Stomach (tissue), 9 donors: ENCODE data around the gene VSNL1. TPM values are rescaled to one million over a fixed set of nuclear protein-coding genes. Genes with fewer than 3 reads are reported as not detected.

Experiments
- DNase-seq, 2 donors: peaks; one replicate each; pipeline versions ENCODE4 v3.0.0 to v3.0.0-alpha.2; 2013 to 2019
- H3K27ac ChIP-seq, 5 donors: fragments of 200-600 bp in 4 of 5; sonication (generic) in 4 of 5; one replicate each; pipeline ENCODE4 v1.5.1; 2013 to 2019; ENCODE audit warnings: mild to moderate bottlenecking in 1 of 5, moderate library complexity in 1 of 5
- H3K27me3 ChIP-seq, 3 donors: fragments of 200-600 bp; sonication (generic); one replicate each; pipeline ENCODE4 v1.5.1; 2017 to 2019; ENCODE audit warnings: mixed run types in 1 of 3
- H3K36me3 ChIP-seq, 4 donors: fragments of 200-600 bp; sonication (generic); 1 replicate in 3 of 4; 2 replicates in 1 of 4; pipeline ENCODE4 v1.5.1; 2016 to 2019
- H3K4me1 ChIP-seq, 4 donors: fragments of 200-600 bp; sonication (generic); one replicate each; pipeline ENCODE4 v1.5.1; 2016 to 2019
- H3K4me3 ChIP-seq, 4 donors: fragments of 200-600 bp; sonication (generic) in 3 of 4; one replicate each; pipeline ENCODE4 v1.5.1; 2016 to 2019; ENCODE audit warnings: mild to moderate bottlenecking in 1 of 4
- H3K9me3 ChIP-seq, 4 donors: fragments of 200-600 bp; sonication (generic); one replicate each; pipeline ENCODE4 v1.5.1; 2016 to 2019
- EP300 ChIP-seq: sonication (generic); formaldehyde crosslinking; IDR thresholded peaks from one replicate; pipeline ENCODE4 v1.6.1; 2017; ENCODE audit warnings: antibody characterized with exemption
- POLR2A ChIP-seq, 4 donors: fragments of 450-650 bp; IDR thresholded peaks; one replicate each; pipeline ENCODE4 v1.6.1; 2016; ENCODE audit warnings: antibody characterized with exemption in 4 of 4, control low read depth in 2 of 4, mild to moderate bottlenecking in 1 of 4, moderate library complexity in 1 of 4
- POLR2AphosphoS5 ChIP-seq, 3 donors: sonication (generic); formaldehyde crosslinking; IDR thresholded peaks; one replicate each; pipeline ENCODE4 v1.6.1; 2016; ENCODE audit warnings: antibody characterized with exemption in 3 of 3
- WGBS, 5 donors: extraction: QIAGEN DNeasy Blood & Tissue Kit in 3 of 5; methylation state at CpG; one replicate each; pipeline versions ENCODE4 v1.1.5 to v1.1.7; 2013 to 2018; 5-methylcytosine and 5-hydroxymethylcytosine counted together
- intact Hi-C: fragments of 100-400 bp; cut with DNase I; formaldehyde crosslinking; loops from one replicate; pipeline ENCODE4 v1.15.1; 2023; ENCODE audit warnings: low total_unique reads
- polyA plus RNA-seq, 3 donors: library from polyadenylated mRNA; stranded (reverse); fragments of 200-250 nt; gene quantifications; one replicate each; pipeline ENCODE4 v1.2.3, GENCODE V29; 2013
- total RNA-seq, 5 donors: library from RNA; depleted of rRNA; stranded (reverse); fragments of >200 nt; gene quantifications; one replicate each; pipeline versions ENCODE4 v1.1.0 to v1.2.3, GENCODE V29; 2014 to 2016
- TF ChIP-seq, protein P1 (sequence below), 7 experiments: fragments of 450-650 bp in 4 of 7; fragments of 200-600 bp in 3 of 7; sonication (generic) in 3 of 7; IDR thresholded peaks; one replicate each; pipeline ENCODE4 v1.5.1; 2016 to 2019; ENCODE audit warnings: antibody characterized with exemption in 7 of 7, control low read depth in 2 of 7, mild to moderate bottlenecking in 1 of 7
- donor health status: healthy with polysubstance abuse.
- donor health status: Bipolar disorder and iron deficiency.
- donor health status: healthy.

The VSNL1 gene
- total and polyA plus RNA-seq, 8 donors = 0.44 to 21.9 (median 11.0) TPM; not detected in 4

DNA sequence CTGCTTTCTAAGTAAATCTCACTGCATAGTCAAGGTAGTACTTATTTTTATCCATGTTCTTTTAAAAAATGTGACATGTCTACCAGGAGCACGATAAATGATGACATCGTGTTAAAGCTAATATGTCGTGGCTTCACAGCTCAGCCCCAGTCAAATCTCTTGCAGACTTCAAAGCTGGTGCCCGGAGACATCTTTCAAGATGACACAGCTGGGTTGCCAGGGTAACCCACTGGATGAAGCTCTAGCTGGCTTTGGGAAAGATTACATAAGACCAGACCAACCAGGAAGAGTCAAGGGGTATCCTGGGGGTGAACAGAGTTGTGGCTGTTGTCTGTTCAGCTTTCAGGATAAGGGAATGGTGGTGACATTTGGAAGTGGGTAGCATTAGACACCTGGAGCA lies 67.8 kb downstream of the VSNL1 start:
- WGBS, 5 donors = 65 to 75% (median 69%) methylated on average over 4 of the region's 4 CpGs
- no peak for DNase-seq
- Histone ChIP-seq H3K4me3 (no peak overlapping the region), H3K9me3 (no peaks in the 10 kb centered on the region), H3K36me3 (no peaks in the 10 kb centered on the region), H3K4me1 (no peaks in the 10 kb centered on the region), H3K27me3 (no peaks in the 10 kb centered on the region), H3K27ac (no peak overlapping the region)
- TF ChIP-seq EP300 (no peak), POLR2A (IDR thresholded peaks at IDR 0.05) (no peak), POLR2AphosphoS5 (IDR thresholded peaks at IDR 0.05) (no peak)
- TF ChIP-seq, protein P1, sequence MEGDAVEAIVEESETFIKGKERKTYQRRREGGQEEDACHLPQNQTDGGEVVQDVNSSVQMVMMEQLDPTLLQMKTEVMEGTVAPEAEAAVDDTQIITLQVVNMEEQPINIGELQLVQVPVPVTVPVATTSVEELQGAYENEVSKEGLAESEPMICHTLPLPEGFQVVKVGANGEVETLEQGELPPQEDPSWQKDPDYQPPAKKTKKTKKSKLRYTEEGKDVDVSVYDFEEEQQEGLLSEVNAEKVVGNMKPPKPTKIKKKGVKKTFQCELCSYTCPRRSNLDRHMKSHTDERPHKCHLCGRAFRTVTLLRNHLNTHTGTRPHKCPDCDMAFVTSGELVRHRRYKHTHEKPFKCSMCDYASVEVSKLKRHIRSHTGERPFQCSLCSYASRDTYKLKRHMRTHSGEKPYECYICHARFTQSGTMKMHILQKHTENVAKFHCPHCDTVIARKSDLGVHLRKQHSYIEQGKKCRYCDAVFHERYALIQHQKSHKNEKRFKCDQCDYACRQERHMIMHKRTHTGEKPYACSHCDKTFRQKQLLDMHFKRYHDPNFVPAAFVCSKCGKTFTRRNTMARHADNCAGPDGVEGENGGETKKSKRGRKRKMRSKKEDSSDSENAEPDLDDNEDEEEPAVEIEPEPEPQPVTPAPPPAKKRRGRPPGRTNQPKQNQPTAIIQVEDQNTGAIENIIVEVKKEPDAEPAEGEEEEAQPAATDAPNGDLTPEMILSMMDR (IDR thresholded peaks at IDR 0.05) = no peak
- intact Hi-C loops = no loop called here

DNA sequence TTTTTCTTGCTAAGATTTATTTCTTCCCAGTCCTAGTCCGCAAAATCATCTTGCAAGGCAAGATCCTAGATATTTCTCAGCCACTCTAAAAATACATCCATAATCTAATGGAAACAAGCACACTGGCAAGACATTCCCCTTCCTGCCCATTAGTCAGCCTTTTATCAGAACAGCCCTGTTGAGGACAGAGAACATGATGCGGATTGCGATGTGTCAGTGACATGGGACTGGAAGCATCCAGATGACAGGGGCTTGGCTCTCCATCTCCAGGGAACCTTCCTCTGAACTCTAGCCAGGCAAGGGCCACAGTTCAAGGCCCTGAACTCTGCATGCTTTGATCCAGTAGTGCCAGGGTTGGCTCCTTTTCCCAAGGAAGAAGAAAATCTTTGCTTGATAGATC lies 70.0 kb downstream of the VSNL1 start:
- 66 to 88% (median 80%) methylated on average over 3 of the region's 3 CpGs for WGBS, 5 donors
- no peak for DNase-seq
- H3K9me3 ChIP-seq = no peaks in the 10 kb centered on the region
- H3K4me1 ChIP-seq = no peaks in the 10 kb centered on the region
- H3K36me3 ChIP-seq = no peaks in the 10 kb centered on the region
- no peak overlapping the region for H3K4me3 ChIP-seq
- intact Hi-C loops = no loop called here
- H3K27me3 ChIP-seq = no peaks in the 10 kb centered on the region
- TF ChIP-seq, protein P1 (IDR thresholded peaks at IDR 0.05) = no peak
- no peak for TF ChIP-seq EP300
- TF ChIP-seq POLR2A (IDR thresholded peaks at IDR 0.05) = no peak
- TF ChIP-seq POLR2AphosphoS5 (IDR thresholded peaks at IDR 0.05) = no peak
- H3K27ac ChIP-seq = no peak overlapping the region

DNA sequence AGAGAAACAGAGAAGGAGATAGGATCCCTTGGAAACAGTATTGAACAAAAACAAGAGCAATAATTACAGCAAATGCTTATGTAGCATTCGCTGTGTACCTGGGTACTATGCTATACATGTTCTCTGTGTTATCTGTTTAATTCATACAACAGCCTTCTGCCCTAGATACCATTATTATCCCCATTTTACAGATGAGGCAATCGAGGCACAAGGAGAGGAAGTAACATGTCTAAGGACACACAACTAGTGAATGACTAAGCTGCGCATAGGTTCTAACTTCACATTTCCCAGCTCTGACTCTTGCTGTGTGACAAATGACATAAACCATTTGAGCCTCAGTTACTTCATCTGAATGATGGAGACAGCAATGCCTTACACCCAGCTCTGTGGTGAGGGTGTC lies 70.5 kb downstream of the VSNL1 start:
- no peak overlapping the region for H3K27ac ChIP-seq
- H3K9me3 ChIP-seq = no peaks in the 10 kb centered on the region
- intact Hi-C loops = no loop called here
- H3K36me3 ChIP-seq = no peaks in the 10 kb centered on the region
- no peaks in the 10 kb centered on the region for H3K4me1 ChIP-seq
- 90 to 94% (median 91%) methylated on average over 3 of the region's 3 CpGs for WGBS, 5 donors
- TF ChIP-seq, protein P1 (IDR thresholded peaks at IDR 0.05) = no peak
- TF ChIP-seq POLR2AphosphoS5 (IDR thresholded peaks at IDR 0.05) = no peak
- no peak for TF ChIP-seq POLR2A (IDR thresholded peaks at IDR 0.05)
- no peak for TF ChIP-seq EP300
- DNase-seq = no peak
- H3K27me3 ChIP-seq = no peaks in the 10 kb centered on the region
- no peak overlapping the region for H3K4me3 ChIP-seq

DNA sequence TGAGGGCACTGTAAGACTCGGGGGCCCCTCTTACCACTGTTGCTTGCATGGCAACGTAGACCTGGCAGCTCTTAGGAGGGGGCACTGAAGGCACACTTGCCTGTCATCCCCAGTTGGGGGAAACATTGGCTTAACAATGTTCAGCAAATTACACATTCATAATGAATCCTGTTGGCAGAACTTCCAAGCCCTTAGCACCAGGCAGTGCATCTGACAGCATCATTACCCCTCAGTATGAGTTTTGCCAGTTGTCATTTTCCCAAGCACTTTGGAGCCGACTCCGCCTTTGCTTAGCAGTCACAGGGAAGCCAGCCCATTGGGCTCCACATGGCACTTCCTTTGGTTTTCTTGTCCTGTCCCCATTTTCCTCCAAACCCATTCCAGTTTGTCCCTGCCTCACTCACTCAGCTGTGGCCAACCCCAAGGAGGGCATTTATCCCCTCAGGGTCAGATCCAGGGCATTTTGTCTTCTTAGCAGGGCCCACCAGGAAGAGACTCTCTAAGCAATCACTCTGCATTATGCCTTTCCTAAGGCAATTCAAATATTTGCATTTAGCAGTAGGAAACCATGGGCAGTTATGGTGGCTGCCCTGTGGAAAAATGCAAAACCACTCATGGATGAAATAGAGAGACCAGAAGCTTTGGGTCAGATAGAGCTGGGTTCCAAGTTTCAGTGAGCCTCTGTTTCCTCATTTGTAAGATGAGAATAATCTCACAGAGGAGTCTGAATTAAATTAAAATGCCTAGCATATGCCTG lies 73.9 kb downstream of the VSNL1 start:
- Histone ChIP-seq H3K27me3 (no peaks in the 10 kb centered on the region), H3K27ac (no peak overlapping the region), H3K4me3 (no peak overlapping the region), H3K36me3 (no peaks in the 10 kb centered on the region), H3K9me3 (no peaks in the 10 kb centered on the region), H3K4me1 (no peaks in the 10 kb centered on the region)
- intact Hi-C loops = no loop called here
- no peak for DNase-seq
- 88 to 94% (median 89%) methylated on average over 3 to 4 of the region's 4 CpGs for WGBS, 5 donors
- TF ChIP-seq EP300 = no peak
- no peak for TF ChIP-seq POLR2A (IDR thresholded peaks at IDR 0.05)
- TF ChIP-seq, protein P1 (IDR thresholded peaks at IDR 0.05) = no peak
- TF ChIP-seq POLR2AphosphoS5 (IDR thresholded peaks at IDR 0.05) = no peak
